ENCODE results near the gene JAZF1.

DNA sequence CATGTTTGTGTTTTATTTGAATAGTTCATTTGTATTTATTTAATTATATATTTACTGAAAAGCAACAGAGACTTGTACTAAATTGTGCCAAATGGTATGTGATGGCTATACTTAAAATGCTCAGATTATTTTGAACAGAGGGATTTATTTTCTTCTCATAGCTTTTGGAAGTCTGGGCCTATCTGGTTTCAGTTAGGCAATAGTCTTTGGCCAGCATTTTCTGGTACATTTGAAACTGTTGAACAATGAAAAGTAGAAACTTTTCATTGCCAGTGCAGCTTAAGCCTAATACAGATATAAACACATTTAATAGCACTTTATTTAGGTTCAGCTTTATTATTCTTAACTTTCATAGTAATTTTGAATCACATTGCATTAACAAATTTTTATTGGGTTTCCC lies 252.6 kb downstream of the JAZF1 start:
- TF ChIP-seq, protein P1, sequence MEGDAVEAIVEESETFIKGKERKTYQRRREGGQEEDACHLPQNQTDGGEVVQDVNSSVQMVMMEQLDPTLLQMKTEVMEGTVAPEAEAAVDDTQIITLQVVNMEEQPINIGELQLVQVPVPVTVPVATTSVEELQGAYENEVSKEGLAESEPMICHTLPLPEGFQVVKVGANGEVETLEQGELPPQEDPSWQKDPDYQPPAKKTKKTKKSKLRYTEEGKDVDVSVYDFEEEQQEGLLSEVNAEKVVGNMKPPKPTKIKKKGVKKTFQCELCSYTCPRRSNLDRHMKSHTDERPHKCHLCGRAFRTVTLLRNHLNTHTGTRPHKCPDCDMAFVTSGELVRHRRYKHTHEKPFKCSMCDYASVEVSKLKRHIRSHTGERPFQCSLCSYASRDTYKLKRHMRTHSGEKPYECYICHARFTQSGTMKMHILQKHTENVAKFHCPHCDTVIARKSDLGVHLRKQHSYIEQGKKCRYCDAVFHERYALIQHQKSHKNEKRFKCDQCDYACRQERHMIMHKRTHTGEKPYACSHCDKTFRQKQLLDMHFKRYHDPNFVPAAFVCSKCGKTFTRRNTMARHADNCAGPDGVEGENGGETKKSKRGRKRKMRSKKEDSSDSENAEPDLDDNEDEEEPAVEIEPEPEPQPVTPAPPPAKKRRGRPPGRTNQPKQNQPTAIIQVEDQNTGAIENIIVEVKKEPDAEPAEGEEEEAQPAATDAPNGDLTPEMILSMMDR (IDR thresholded peaks at IDR 0.05; ENCODE audit: insufficient read depth, low read length, poor library complexity, severe bottlenecking): no peak
- TF ChIP-seq EZH2phosphoT487 (conservative IDR thresholded peaks at IDR 0.05; ENCODE audit: low read length): no peak

All from SU-DHL-6 (cell line).